ENCODE results near the gene CSNK1A1L.

Gene CSNK1A1L

GRCh38 chr13:37113534-37113933 is 8.1 kb upstream of the CSNK1A1L start:
- in situ Hi-C loops (cut with HindIII; ENCODE audit: low pct_ligation_motif_present, low pct_unique_long_range_greater_than_20kb, low sequenced_read_pairs), result no loop called here
- no peak for DNase-seq

- DNase-seq, result peak; percentile 31
- in situ Hi-C loops (cut with HindIII; ENCODE audit: low pct_ligation_motif_present, low pct_unique_long_range_greater_than_20kb, low sequenced_read_pairs), result no loop called here
Observed at GRCh38 chr13:37109051-37109678, 3.7 kb upstream of the CSNK1A1L start.

- DNase-seq, result no peak
- in situ Hi-C loops (cut with HindIII; ENCODE audit: low pct_ligation_motif_present, low pct_unique_long_range_greater_than_20kb, low sequenced_read_pairs), result no loop called here
Observed at GRCh38 chr13:37107868-37108267, 2.4 kb upstream of the CSNK1A1L start.

- in situ Hi-C loops (cut with HindIII; ENCODE audit: low pct_ligation_motif_present, low pct_unique_long_range_greater_than_20kb, low sequenced_read_pairs), result no loop called here
Observed at GRCh38 chr13:37107456-37107855, 2.0 kb upstream of the CSNK1A1L start.

GRCh38 chr13:37106642-37107041 is 1.2 kb upstream of the CSNK1A1L start:
- in situ Hi-C loops (cut with HindIII; ENCODE audit: low pct_ligation_motif_present, low pct_unique_long_range_greater_than_20kb, low sequenced_read_pairs), result no loop called here
- no peak for DNase-seq

More at GRCh38 chr13:37107456-37107855, 2.0 kb upstream of the CSNK1A1L start:
- no peak for DNase-seq

GRCh38 chr13:37102896-37103295 is 2.6 kb downstream of the CSNK1A1L start:
- no peak for DNase-seq
- in situ Hi-C loops (cut with HindIII; ENCODE audit: low pct_ligation_motif_present, low pct_unique_long_range_greater_than_20kb, low sequenced_read_pairs), result no loop called here

GRCh38 chr13:37101201-37101600 is 4.3 kb downstream of the CSNK1A1L start:
- in situ Hi-C loops (cut with HindIII; ENCODE audit: low pct_ligation_motif_present, low pct_unique_long_range_greater_than_20kb, low sequenced_read_pairs), result no loop called here
- no peak for DNase-seq

GRCh38 chr13:37100731-37101130 is 4.7 kb downstream of the CSNK1A1L start:
- DNase-seq, result no peak
- in situ Hi-C loops (cut with HindIII; ENCODE audit: low pct_ligation_motif_present, low pct_unique_long_range_greater_than_20kb, low sequenced_read_pairs), result no loop called here

GRCh38 chr13:37097076-37097475 is 8.4 kb downstream of the CSNK1A1L start:
- no peak for DNase-seq
- in situ Hi-C loops (cut with HindIII; ENCODE audit: low pct_ligation_motif_present, low pct_unique_long_range_greater_than_20kb, low sequenced_read_pairs), result no loop called here

GRCh38 chr13:37094840-37095239 is 10.6 kb downstream of the CSNK1A1L start:
- no peak for DNase-seq
- in situ Hi-C loops (cut with HindIII; ENCODE audit: low pct_ligation_motif_present, low pct_unique_long_range_greater_than_20kb, low sequenced_read_pairs), result no loop called here

- no peak for DNase-seq
- in situ Hi-C loops (cut with HindIII; ENCODE audit: low pct_ligation_motif_present, low pct_unique_long_range_greater_than_20kb, low sequenced_read_pairs), result no loop called here
Observed at GRCh38 chr13:37094099-37094498, 11.4 kb downstream of the CSNK1A1L start.

GRCh38 chr13:37091835-37092234 is 13.6 kb downstream of the CSNK1A1L start:
- no peak for DNase-seq
- in situ Hi-C loops (cut with HindIII; ENCODE audit: low pct_ligation_motif_present, low pct_unique_long_range_greater_than_20kb, low sequenced_read_pairs), result no loop called here

- no peak for DNase-seq
- in situ Hi-C loops (cut with HindIII; ENCODE audit: low pct_ligation_motif_present, low pct_unique_long_range_greater_than_20kb, low sequenced_read_pairs), result no loop called here
Observed at GRCh38 chr13:37090912-37091311, 14.6 kb downstream of the CSNK1A1L start.

- DNase-seq, result no peak
- in situ Hi-C loops (cut with HindIII; ENCODE audit: low pct_ligation_motif_present, low pct_unique_long_range_greater_than_20kb, low sequenced_read_pairs), result no loop called here
Observed at GRCh38 chr13:37089495-37089894, 16.0 kb downstream of the CSNK1A1L start.

GRCh38 chr13:37087486-37087885 is 18.0 kb downstream of the CSNK1A1L start:
- in situ Hi-C loops (cut with HindIII; ENCODE audit: low pct_ligation_motif_present, low pct_unique_long_range_greater_than_20kb, low sequenced_read_pairs), result no loop called here
- no peak for DNase-seq

GRCh38 chr13:37085606-37086005 is 19.9 kb downstream of the CSNK1A1L start:
- in situ Hi-C loops (cut with HindIII; ENCODE audit: low pct_ligation_motif_present, low pct_unique_long_range_greater_than_20kb, low sequenced_read_pairs), result no loop called here

GRCh38 chr13:37076818-37077217 is 28.6 kb downstream of the CSNK1A1L start:
- no peak for DNase-seq
- in situ Hi-C loops (cut with HindIII; ENCODE audit: low pct_ligation_motif_present, low pct_unique_long_range_greater_than_20kb, low sequenced_read_pairs), result no loop called here

More at GRCh38 chr13:37085606-37086005, 19.9 kb downstream of the CSNK1A1L start:
- no peak for DNase-seq

- in situ Hi-C loops (cut with HindIII; ENCODE audit: low pct_ligation_motif_present, low pct_unique_long_range_greater_than_20kb, low sequenced_read_pairs), result no loop called here
- DNase-seq, result no peak
Observed at GRCh38 chr13:37075164-37075563, 30.3 kb downstream of the CSNK1A1L start.

- in situ Hi-C loops (cut with HindIII; ENCODE audit: low pct_ligation_motif_present, low pct_unique_long_range_greater_than_20kb, low sequenced_read_pairs), result no loop called here
- peak; percentile 29 for DNase-seq
Observed at GRCh38 chr13:37074703-37075102, 30.8 kb downstream of the CSNK1A1L start.

- in situ Hi-C loops (cut with HindIII; ENCODE audit: low pct_ligation_motif_present, low pct_unique_long_range_greater_than_20kb, low sequenced_read_pairs), result no loop called here
- DNase-seq, result no peak
Observed at GRCh38 chr13:37072024-37072423, 33.4 kb downstream of the CSNK1A1L start.

GRCh38 chr13:37070956-37071355 is 34.5 kb downstream of the CSNK1A1L start:
- DNase-seq, result no peak
- in situ Hi-C loops (cut with HindIII; ENCODE audit: low pct_ligation_motif_present, low pct_unique_long_range_greater_than_20kb, low sequenced_read_pairs), result no loop called here

Data from ACHN (cell line).